HCT116 (cell line): ENCODE results near the gene C16orf90. TPM values are rescaled to one million over a fixed set of nuclear protein-coding genes. Genes with fewer than 3 reads are reported as not detected.

ENCODE experiments used
- ATAC-seq: fragments of 200-7000 bp; cut with Tn5 transposase; 2 replicates; pipeline ENCODE4 v1.9.1; 2020; ENCODE audit warnings: mild to moderate bottlenecking, moderate library complexity
- BruUV-seq: library from RNA; stranded (reverse); fragments of 400-500 nt; replicated peaks from 2 replicates; lab custom pipeline; 2021; lab: Mats Ljungman, UMichigan
- CTCF ChIA-PET: fragments of 300-600 bp; sonication (Branson Sonifier 250); formaldehyde crosslinking; loops from one replicate; lab custom pipeline; 2021; ENCODE audit warnings: antibody characterized with exemption; lab: Charles Lee
- POLR2A ChIA-PET: fragments of 300-600, 350-600 bp; sonication (Branson Sonifier 250); formaldehyde crosslinking; loops from one replicate; lab custom pipeline; 2021; ENCODE audit warnings: antibody characterized with exemption; lab: Charles Lee
- RAD21 ChIA-PET, 2 experiments: fragments of 300-600 bp; sonication (Branson Sonifier 250); formaldehyde crosslinking; loops; one replicate each; lab custom pipeline; 2023; ENCODE audit warnings: low total read pairs in 2 of 2; ENCODE audit not compliant: uncharacterized antibody in 2 of 2, unreplicated experiment in 2 of 2, low non-redundant PET in 1 of 2; lab: Charles Lee
- DNase-seq: peaks from one replicate; pipeline ENCODE4 v3.0.0-alpha.2; 2010; ENCODE audit warnings: low read depth, low spot score
- H2AFZ ChIP-seq: fragments of 200-600 bp; shearing (Covaris generic), sonication (generic); 2 replicates; pipeline ENCODE4 v1.6.1; 2017; ENCODE audit warnings: low read depth, mixed run types, mixed read lengths, antibody characterized with exemption, low read length; ENCODE audit not compliant: poor library complexity, severe bottlenecking
- H3K27ac ChIP-seq: 2 replicates; pipeline ENCODE4 v1.5.1; 2012; ENCODE audit warnings: low read depth, low read length
- H3K27me3 ChIP-seq: fragments of 200-600 bp; sonication (generic); 2 replicates; pipeline ENCODE4 v1.6.1; 2016; ENCODE audit warnings: mixed run types, low read length, mixed read lengths; ENCODE audit not compliant: insufficient read depth
- H3K36me3 ChIP-seq, 2 experiments: fragments of 200-500 bp in 1 of 2; fragments of 200-600 bp in 1 of 2; sonication (Bioruptor generic) in 1 of 2; sonication (generic) in 1 of 2; 2 replicates each; pipeline versions ENCODE4 v1.5.1 to v1.6.1; 2014 to 2016; ENCODE audit warnings: low read length in 2 of 2, inconsistent platforms in 1 of 2, mixed read lengths in 1 of 2, mixed run types in 1 of 2; ENCODE audit not compliant: insufficient read depth in 2 of 2, control insufficient read depth in 1 of 2
- H3K4me1 ChIP-seq, 2 experiments: fragments of 200-600 bp in 1 of 2; sonication (generic) in 1 of 2; 2 replicates each; pipeline versions ENCODE4 v1.5.1 to v1.6.1; 2012 to 2017; ENCODE audit warnings: low read length in 2 of 2, inconsistent platforms in 1 of 2, mild to moderate bottlenecking in 1 of 2, mixed read lengths in 1 of 2, mixed run types in 1 of 2, moderate library complexity in 1 of 2; ENCODE audit not compliant: insufficient read depth in 2 of 2, control insufficient read depth in 1 of 2
- H3K4me2 ChIP-seq: fragments of 200-600 bp; sonication (generic); 2 replicates; pipeline ENCODE4 v1.6.1; 2017; ENCODE audit warnings: mixed run types, low read length, mixed read lengths
- H3K4me3 ChIP-seq, 2 experiments: fragments of 200-600 bp in 1 of 2; sonication (generic) in 1 of 2; replicated peaks in 1 of 2; 2 replicates each; pipeline ENCODE4 v1.5.1; 2011 to 2016; ENCODE audit warnings: low read length in 2 of 2, control low read depth in 1 of 2, low read depth in 1 of 2, mild to moderate bottlenecking in 1 of 2, mixed read lengths in 1 of 2, mixed run types in 1 of 2
- H3K79me2 ChIP-seq: fragments of 200-600 bp; sonication (generic); 2 replicates; pipeline ENCODE4 v1.6.1; 2017; ENCODE audit warnings: mild to moderate bottlenecking, mixed run types, low read length, moderate library complexity, mixed read lengths; ENCODE audit not compliant: insufficient read depth
- H3K9ac ChIP-seq: fragments of 200-600 bp; sonication (generic); 2 replicates; pipeline ENCODE4 v1.6.1; 2016; ENCODE audit warnings: low read length, mixed read lengths
- H3K9me2 ChIP-seq: fragments of 200-600 bp; sonication (generic), shearing (Covaris generic); 2 replicates; pipeline ENCODE4 v1.6.1; 2017; ENCODE audit warnings: mixed run types, mild to moderate bottlenecking, moderate library complexity; ENCODE audit not compliant: insufficient read depth
- H3K9me3 ChIP-seq, 2 experiments: fragments of 200-500 bp in 1 of 2; fragments of 200-600 bp in 1 of 2; sonication (Bioruptor generic) in 1 of 2; sonication (generic) in 1 of 2; 2 replicates each; pipeline ENCODE4 v1.6.1; 2014 to 2017; ENCODE audit warnings: low read length in 2 of 2, mixed read lengths in 2 of 2, inconsistent platforms in 1 of 2, low read depth in 1 of 2, mild to moderate bottlenecking in 1 of 2, mixed run types in 1 of 2, moderate library complexity in 1 of 2; ENCODE audit not compliant: control insufficient read depth in 1 of 2, insufficient read depth in 1 of 2
- H4K20me1 ChIP-seq: fragments of 200-600 bp; sonication (generic), shearing (Covaris generic); 2 replicates; pipeline ENCODE4 v1.6.1; 2017; ENCODE audit warnings: mixed run types, mild to moderate bottlenecking, moderate library complexity; ENCODE audit not compliant: insufficient read depth
- CBX3 ChIP-seq: IDR thresholded peaks from 2 replicates; pipeline ENCODE4 v1.6.1; 2012; ENCODE audit warnings: low read depth
- CTCF ChIP-seq, 3 experiments: fragments of 200-600 bp in 1 of 3; sonication (generic) in 1 of 3; IDR thresholded peaks in 2 of 3; conservative IDR thresholded peaks in 1 of 3; 2 replicates each; pipeline ENCODE4 v1.5.1; 2012 to 2017; ENCODE audit warnings: low read depth in 2 of 3, low read length in 2 of 3, antibody characterized with exemption in 1 of 3, borderline replicate concordance in 1 of 3, control low read depth in 1 of 3, mild to moderate bottlenecking in 1 of 3, mixed read lengths in 1 of 3, mixed run types in 1 of 3, moderate library complexity in 1 of 3; ENCODE audit not compliant: insufficient read depth in 1 of 3
- EGR1 ChIP-seq: IDR thresholded peaks from 2 replicates; pipeline ENCODE4 v1.6.1; 2012; ENCODE audit warnings: low read depth
- ELF1 ChIP-seq: IDR thresholded peaks from 2 replicates; pipeline ENCODE4 v1.6.1; 2012; ENCODE audit warnings: low read depth, borderline replicate concordance
- EZH2 ChIP-seq: fragments of 200-600 bp; sonication (generic); IDR thresholded peaks from 2 replicates; pipeline ENCODE4 v1.6.1; 2017; ENCODE audit warnings: antibody characterized with exemption, mixed run types
- FOSL1 ChIP-seq: IDR thresholded peaks from 2 replicates; pipeline ENCODE4 v1.6.1; 2012; ENCODE audit warnings: low read depth
- JUND ChIP-seq: IDR thresholded peaks from 2 replicates; pipeline ENCODE4 v1.6.1; 2012
- MAX ChIP-seq: IDR thresholded peaks from 2 replicates; pipeline ENCODE4 v1.6.1; 2012
- RAD21 ChIP-seq: IDR thresholded peaks from 2 replicates; pipeline ENCODE4 v1.6.1; 2012; ENCODE audit warnings: low read depth, mild to moderate bottlenecking
- REST ChIP-seq: IDR thresholded peaks from 2 replicates; pipeline ENCODE4 v1.6.1; 2012; ENCODE audit warnings: low read depth
- SP1 ChIP-seq: IDR thresholded peaks from 2 replicates; pipeline ENCODE4 v1.6.1; 2012; ENCODE audit warnings: low read depth
- TCF7L2 ChIP-seq: IDR thresholded peaks from 2 replicates; pipeline ENCODE4 v1.7.0; 2011; ENCODE audit warnings: borderline replicate concordance, inconsistent platforms; ENCODE audit not compliant: insufficient read depth, insufficient read length; ENCODE audit errors: extremely low read depth
- YY1 ChIP-seq: IDR thresholded peaks from 2 replicates; pipeline ENCODE4 v1.6.1; 2011; ENCODE audit warnings: low read length, low read depth, moderate library complexity, mild to moderate bottlenecking; ENCODE audit not compliant: insufficient replicate concordance; ENCODE audit errors: extremely low read depth
- ZBTB33 ChIP-seq: IDR thresholded peaks from 2 replicates; pipeline ENCODE4 v1.6.1; 2011; ENCODE audit warnings: mild to moderate bottlenecking, low read length, moderate library complexity; ENCODE audit not compliant: insufficient replicate concordance; ENCODE audit errors: extremely low read depth
- ZFX ChIP-seq: fragments of 450-650 bp; IDR thresholded peaks from 2 replicates; pipeline ENCODE4 v1.6.1; 2017
- ZNF274 ChIP-seq: fragments of 200-500 bp; sonication (Bioruptor generic); IDR thresholded peaks from 2 replicates; pipeline ENCODE4 v1.6.1; 2014; ENCODE audit warnings: mild to moderate bottlenecking, low read depth, low read length, inconsistent platforms
- intact Hi-C: fragments of 100-400 bp; cut with micrococcal nuclease; formaldehyde crosslinking; loops from 2 replicates; pipeline ENCODE4 v1.10.0; 2022
- total RNA-seq: library from RNA; stranded (reverse); gene quantifications from one replicate; pipeline ENCODE4 v1.2.1, GENCODE V29; 2021; ENCODE audit not compliant: unreplicated experiment

Gene C16orf90
- total RNA-seq, 1 experiment from 2014 or later = not detected

- ChIA-PET CTCF (no interaction called here), POLR2A (no interaction called here), RAD21 (no interaction called here)
- H3K9ac ChIP-seq = no peak overlapping the region
- no peak overlapping the region for H3K4me3 ChIP-seq
- BruUV-seq = no TSS peak
- no peaks in the 10 kb centered on the region for H3K27me3 ChIP-seq
- DNase-seq = no peak
- H4K20me1 ChIP-seq = no peaks in the 10 kb centered on the region
- H2AFZ ChIP-seq = no peak overlapping the region
- H3K4me1 ChIP-seq = no peaks in the 10 kb centered on the region
- H3K36me3 ChIP-seq = peaks cover 16 to 42% of the 10 kb centered on the region in 2 experiments
- H3K9me2 ChIP-seq = no peaks in the 10 kb centered on the region
- no peaks in the 10 kb centered on the region for H3K9me3 ChIP-seq
- H3K27ac ChIP-seq = no peak overlapping the region
- no peak for TF ChIP-seq ZNF274
- TF ChIP-seq REST = no peak
- no peak for TF ChIP-seq CBX3
- TF ChIP-seq RAD21 = no peak
- no peak for TF ChIP-seq MAX
- no peak for TF ChIP-seq EGR1
- no peak for TF ChIP-seq FOSL1
- TF ChIP-seq ZFX = no peak
- TF ChIP-seq TCF7L2 = no peak
- no peak for TF ChIP-seq SP1
- TF ChIP-seq ELF1 = no peak
- TF ChIP-seq CTCF (IDR thresholded peaks at IDR 0.05 in 2 of 3, conservative IDR thresholded peaks at IDR 0.05 in 1 of 3; ENCODE audit: borderline replicate concordance in 1 of 3, insufficient read depth in 1 of 3, low read depth in 2 of 3, low read length in 2 of 3) = no peak
- TF ChIP-seq ZBTB33 = no peak
- no peak for TF ChIP-seq JUND
- TF ChIP-seq YY1 = no peak
- TF ChIP-seq EZH2 = no peak
- intact Hi-C loops = no loop called here
- no peak overlapping the region for H3K4me2 ChIP-seq
- no peaks in the 10 kb centered on the region for H3K79me2 ChIP-seq
- ATAC-seq = no peak
These were observed 20.6 kb upstream of the C16orf90 start for GRCh38 chr16:3515897-3516296.
